Activated CD4-positive, alpha-beta T cell treated with anti-CD3 and anti-CD28 coated beads, Interleukin-2, amount 50 U/mL, for 24 hours (primary cell): ENCODE data around the gene PSMC5.
"Not testable (repeated sequence)": the region's sequence is repeated elsewhere in the genome, so short reads cannot be mapped to it uniquely, and the experiment has no call there.

ENCODE experiments used
- DNase-seq, 2 donors: peaks; one replicate each; pipeline ENCODE4 v3.0.0-alpha.2; 2020; ENCODE audit warnings: low read depth in 1 of 2, low spot score in 1 of 2

The PSMC5 gene

GRCh38 chr17:63838631-63839171 lies 11.5 kb downstream of the PSMC5 start:
- no peak for DNase-seq

GRCh38 chr17:63840591-63841349 lies 13.5 kb downstream of the PSMC5 start:
- no peak for DNase-seq

GRCh38 chr17:63841350-63842172 lies 14.3 kb downstream of the PSMC5 start:
- no peak for DNase-seq

DNA sequence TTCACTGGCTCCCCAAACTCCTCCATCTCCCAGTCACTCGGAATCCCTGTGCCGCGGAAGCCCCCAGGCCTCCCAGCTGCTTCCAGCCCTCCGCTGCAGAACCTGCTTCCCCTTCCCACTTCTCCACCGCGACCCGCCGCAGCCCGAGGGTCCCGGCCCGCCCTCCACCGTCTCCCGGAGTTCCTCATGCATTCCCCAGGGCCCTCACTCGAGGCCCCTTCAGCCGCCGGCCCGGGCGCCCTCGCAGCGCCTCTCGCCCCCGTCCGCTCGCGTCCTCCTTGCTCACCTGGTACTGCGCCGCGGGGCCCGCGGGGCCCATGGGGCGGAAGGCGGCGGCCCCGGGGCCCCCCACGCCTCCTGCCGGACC lies 14.9 kb downstream of the PSMC5 start:
- DNase-seq, result peak in 1 of 2 donors; percentile 21

DNA sequence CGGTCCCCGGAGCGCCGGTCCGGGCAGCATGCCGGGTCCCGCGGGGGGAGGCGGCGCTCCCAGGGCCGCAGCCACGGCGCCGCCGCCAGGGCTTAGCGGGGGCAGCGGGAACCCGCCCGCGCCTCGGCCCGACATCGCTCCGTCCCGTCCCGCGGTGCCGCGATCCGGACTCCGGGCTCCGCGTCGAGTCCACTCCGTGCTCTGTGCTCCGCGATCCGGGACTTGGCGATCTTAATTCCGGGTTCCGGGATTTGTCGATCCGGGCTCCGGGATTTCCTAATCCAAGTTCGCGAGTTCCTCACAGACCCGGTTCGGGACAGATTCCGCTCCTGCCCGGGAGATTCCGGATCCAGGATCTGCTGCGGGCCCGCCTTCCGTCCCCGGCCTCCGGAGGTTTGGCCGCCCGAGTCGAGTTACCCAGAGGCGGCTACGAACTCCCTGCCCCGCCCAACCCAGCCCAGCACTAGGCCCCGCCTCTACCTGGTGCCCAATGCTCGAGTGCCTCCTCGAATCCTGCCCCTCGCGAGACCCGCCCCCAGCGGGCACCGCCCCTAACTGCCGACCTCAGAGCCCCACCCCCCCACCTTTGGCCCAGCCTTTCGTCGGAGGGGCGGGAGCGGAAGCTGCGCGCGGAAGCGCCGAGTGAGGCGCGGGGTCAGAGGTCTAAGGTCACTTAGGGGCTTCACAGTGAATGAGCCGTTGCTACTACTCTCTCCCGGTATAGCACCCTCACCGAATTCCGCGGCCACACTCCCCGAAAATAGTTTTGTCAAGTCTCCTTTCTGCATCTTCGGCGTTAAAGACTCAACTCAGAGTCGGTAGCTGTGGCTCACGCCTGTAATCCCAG lies 15.5 kb downstream of the PSMC5 start, which contains the start of gene SMARCD2:
TSS of gene SMARCD2 (minus strand) at position 146 of the 847 bp plus-strand sequence. CDS start at position 135, 11 bp downstream.
- peak; percentile 97 to 99 for DNase-seq

- not testable (repeated sequence) for DNase-seq
These were observed 16.2 kb downstream of the PSMC5 start for GRCh38 chr17:63843387-63843888.

DNA sequence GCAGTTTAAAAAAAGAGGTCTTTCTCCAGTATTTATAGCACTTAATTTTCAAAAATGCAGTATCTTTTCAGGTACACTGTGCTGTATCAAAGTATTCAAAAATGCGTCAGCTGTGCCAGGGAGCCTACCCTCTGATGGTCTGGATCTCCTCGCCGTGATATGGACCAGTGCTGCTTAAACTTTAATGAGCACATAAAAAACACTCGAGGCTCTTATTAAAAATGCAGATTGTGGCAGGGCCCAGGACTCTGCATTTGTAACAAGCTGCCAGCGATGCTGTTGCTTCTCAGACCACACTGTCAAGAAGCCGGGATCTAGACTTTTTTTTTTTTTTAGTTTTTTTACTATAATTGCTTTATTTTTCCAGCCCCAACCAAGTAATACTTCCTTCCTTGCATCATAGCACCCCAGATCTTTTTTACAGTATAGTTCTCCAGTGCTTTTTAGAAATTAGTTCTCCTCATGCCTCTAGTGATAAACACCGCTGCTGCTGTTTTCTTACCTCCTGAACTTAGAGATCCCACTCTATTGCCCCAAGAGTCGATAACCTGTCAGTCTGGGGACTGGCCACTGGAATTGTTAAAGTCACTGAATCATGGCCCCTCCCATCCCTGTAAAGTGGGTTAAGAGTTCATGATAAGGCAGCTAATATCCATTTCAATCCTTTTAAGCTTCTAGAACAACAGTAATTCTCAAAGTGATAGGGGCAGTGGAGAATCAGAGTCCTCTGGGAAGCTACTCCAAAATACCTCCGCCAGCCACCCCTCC lies 16.9 kb downstream of the PSMC5 start:
- DNase-seq, result no peak

DNA sequence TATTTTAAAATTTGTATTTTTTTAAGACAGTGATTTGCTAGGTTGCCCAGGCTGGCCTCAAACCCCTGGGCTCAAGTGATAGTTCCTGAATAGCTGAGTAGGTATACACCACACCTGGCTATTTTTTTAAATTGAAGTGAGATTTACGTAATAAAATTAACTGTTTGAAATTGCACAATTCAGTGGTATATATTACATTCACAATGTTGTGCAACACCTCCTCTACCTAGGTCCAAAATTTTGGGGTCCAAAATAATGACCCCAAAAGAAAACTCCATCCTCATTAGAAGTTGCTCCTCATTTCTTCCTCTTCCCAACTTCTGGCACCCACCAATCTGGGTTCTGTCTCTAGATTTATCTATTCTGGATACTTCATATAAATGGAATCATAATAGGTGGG lies 18.3 kb downstream of the PSMC5 start:
- no peak for DNase-seq

GRCh38 chr17:63847525-63848249 lies 20.5 kb downstream of the PSMC5 start:
- no peak for DNase-seq

- DNase-seq, result peak; percentile 95 to 96
These were observed 21.8 kb downstream of the PSMC5 start for GRCh38 chr17:63848834-63849689.

GRCh38 chr17:63850401-63850800 lies 23.2 kb downstream of the PSMC5 start:
- no peak for DNase-seq

- no peak for DNase-seq
These were observed 26.0 kb downstream of the PSMC5 start for GRCh38 chr17:63853260-63853659.

- DNase-seq, result no peak
These were observed 27.5 kb downstream of the PSMC5 start for GRCh38 chr17:63854709-63855108.

GRCh38 chr17:63855185-63855584 lies 28.0 kb downstream of the PSMC5 start:
- no peak for DNase-seq

DNA sequence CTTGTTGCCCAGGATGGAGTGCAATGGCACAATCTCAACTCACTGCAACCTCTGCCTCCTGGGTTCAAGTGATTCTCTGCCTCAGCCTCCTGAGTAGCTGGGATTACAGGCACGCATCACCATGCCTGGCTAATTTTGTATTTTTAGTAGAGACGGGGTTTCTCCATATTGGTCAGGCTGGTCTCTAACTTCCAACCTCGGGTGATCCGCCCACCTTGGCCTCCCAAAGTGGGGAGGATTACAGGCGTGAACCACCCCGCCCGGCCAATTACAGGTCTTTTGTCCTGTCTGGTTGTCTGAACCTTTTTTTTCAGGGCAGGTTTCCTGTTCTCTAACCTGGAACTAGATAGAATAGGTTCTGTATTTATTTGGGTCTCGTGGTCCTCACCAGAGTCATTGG lies 29.2 kb downstream of the PSMC5 start:
- not testable (repeated sequence) for DNase-seq

DNA sequence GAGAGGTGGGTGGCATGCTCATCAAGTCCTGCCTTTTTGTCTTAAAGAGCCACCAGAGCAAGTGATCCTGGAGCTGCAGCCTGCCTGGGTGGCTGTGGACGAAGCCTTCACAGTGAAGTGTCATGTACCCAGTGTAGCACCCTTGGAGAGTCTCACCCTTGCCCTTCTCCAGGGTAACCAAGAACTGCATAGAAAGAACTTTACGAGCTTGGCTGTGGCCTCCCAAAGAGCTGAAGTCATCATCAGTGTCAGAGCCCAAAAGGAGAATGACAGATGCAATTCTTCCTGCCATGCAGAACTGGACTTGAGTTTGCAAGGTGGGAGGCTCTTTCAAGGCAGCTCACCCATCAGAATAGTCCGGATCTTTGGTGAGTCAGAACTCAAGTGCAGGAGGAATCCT lies 32.0 kb downstream of the PSMC5 start:
- DNase-seq, result no peak

GRCh38 chr17:63866625-63867024 lies 39.4 kb downstream of the PSMC5 start:
- not testable (repeated sequence) for DNase-seq

GRCh38 chr17:63869491-63870291 lies 42.5 kb downstream of the PSMC5 start:
- not testable (repeated sequence) for DNase-seq
